GM18909 (cell line): Measurements from ENCODE around the gene PTGER3.

Experiments
- ATAC-seq: cut with Tn5 transposase; IDR thresholded peaks from one replicate; pipeline ENCODE4 v1.9.1; 2021; ENCODE audit warnings: mild to moderate bottlenecking; ENCODE audit not compliant: unreplicated experiment, poor library complexity

Gene PTGER3

GRCh38 chr1:71053758-71054157 is 6.1 kb upstream of the PTGER3 start:
- ATAC-seq, result no peak

- ATAC-seq, result no peak
Measured at GRCh38 chr1:71053146-71053545, 5.5 kb upstream of the PTGER3 start.

GRCh38 chr1:71049951-71050598 is 2.5 kb upstream of the PTGER3 start:
- peak; percentile 66 for ATAC-seq

- ATAC-seq, result peak; percentile 37
Measured at GRCh38 chr1:71046891-71047634, 553 bp downstream of the PTGER3 start.

DNA sequence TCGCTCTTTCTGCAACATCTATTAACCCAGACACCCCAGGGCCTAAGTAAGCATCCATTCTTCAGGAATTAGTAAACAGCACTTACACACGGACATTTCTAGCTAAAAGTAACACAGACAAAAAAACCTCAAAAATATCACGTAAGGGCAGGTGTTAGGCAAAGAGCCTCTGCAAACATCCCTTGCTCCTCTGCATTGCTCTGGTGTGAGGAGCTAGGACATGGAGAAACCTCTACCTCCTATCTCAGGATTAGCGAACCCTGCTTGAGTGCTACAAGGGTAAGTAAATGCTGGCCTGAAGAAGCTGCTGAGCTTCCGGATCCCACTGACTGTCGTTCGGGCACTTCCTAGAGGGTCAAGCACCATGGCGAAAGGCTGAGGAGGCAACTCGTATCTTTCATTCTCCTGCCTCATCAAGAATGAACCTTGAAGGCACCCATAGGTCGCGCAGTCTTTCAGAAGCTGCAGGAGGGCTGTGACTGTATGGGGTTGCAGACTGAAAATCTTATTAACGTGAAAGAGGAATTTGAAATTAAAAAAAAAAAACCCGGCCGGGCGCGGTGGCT is 2.1 kb downstream of the PTGER3 start:
- ATAC-seq, result no peak

GRCh38 chr1:71044833-71045232 is 2.8 kb downstream of the PTGER3 start:
- no peak for ATAC-seq

GRCh38 chr1:71043065-71043464 is 4.6 kb downstream of the PTGER3 start:
- no peak for ATAC-seq

- ATAC-seq, result no peak
Measured at GRCh38 chr1:71041806-71042205, 5.8 kb downstream of the PTGER3 start.

- ATAC-seq, result no peak
Measured at GRCh38 chr1:71039661-71040262, 7.9 kb downstream of the PTGER3 start.

GRCh38 chr1:71038942-71039341 is 8.7 kb downstream of the PTGER3 start:
- no peak for ATAC-seq

DNA sequence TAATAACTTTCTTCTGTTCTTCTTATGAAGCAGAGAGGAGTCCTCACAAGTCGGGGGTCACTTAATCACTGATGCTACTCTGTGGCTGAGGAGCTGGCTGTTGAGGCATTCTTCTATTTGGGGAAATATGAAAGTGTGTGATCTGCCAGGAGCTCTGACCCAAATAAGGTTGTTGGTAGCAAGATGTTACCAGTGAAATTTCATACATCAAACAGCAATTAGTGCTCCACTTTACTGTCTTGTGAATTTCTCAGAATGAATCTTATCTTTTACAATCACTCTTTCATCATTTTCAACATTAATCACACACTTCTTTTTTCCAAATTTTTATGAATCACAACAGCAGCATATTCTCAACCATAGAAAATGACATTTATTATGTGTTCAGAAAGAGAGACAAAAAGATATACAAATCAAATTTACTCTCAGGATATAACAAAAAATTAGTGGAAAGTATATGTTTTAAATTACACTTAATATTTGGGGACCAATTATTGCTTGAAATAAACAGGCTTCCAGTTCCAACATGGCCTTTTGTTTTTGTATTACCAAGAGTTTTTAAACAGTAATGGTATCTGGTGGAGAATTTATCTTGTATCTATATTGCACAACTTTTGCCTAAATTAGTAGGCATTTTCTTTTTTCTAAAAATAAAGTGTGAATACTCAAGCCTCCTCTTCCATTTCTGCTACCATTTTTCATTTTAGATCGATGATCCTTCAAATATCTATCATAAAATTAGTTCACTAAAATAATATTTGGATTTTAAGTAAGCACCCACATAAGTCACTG is 9.6 kb downstream of the PTGER3 start:
- no peak for ATAC-seq

DNA sequence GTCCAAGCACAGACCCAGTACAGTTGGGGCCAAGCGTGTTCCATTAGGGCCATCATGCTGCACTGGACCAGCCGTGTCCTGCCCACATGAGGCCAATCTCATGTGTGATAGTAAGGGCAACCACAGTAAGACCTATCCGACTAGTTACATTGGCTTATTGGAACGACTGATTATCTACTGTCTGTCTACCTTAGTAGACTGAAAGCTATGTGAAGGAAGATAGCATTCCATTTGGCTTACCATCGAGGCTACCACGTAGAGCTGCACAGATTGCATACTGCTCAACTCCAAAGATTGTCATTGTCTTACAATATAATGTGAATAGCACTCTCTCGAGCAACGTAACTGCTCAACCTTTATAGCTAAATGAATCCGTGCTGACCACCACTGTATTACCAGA is 10.6 kb downstream of the PTGER3 start:
- ATAC-seq, result no peak

- ATAC-seq, result no peak
Measured at GRCh38 chr1:71033136-71033535, 14.5 kb downstream of the PTGER3 start.

DNA sequence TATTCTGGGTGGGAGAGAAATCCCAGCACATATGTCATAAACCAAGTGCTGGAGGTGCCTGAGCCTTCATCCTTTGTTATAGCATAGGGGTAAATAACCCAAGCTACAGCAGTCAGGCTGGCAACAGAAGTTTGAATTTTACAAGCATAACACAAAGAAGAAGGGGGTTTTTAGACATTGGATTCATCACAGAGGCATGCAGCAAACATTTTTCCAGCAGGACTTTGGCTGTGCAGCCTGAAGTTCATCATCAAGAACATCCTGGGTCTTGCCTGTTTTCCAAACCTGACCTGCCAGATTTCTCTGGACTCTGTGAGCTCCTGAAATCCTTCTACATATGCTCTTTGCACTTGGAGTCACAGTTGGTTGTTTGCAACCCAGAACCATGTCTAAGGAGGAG is 16.2 kb downstream of the PTGER3 start:
- no peak for ATAC-seq

- ATAC-seq, result no peak
Measured at GRCh38 chr1:71030026-71030425, 17.6 kb downstream of the PTGER3 start.

GRCh38 chr1:71028981-71029380 is 18.6 kb downstream of the PTGER3 start:
- ATAC-seq, result no peak

DNA sequence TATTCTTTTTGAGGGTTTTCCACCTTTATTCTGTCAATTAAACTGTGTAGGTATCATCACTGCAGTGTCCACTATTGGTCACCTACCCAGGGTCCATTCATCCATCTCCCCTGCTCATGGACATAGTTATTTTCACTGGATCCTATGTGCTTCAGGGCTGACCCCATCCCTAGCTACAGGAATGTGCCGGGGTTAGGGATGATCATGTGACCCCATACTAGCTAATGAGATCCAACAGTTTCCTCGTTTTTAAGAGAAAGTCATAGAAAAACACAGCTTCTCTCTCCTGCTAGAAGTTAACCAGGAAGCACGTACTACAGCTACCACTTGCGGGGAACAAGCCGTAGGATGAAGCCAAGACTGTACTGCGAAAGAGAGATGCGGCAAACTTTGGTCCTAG is 19.6 kb downstream of the PTGER3 start:
- ATAC-seq, result no peak

DNA sequence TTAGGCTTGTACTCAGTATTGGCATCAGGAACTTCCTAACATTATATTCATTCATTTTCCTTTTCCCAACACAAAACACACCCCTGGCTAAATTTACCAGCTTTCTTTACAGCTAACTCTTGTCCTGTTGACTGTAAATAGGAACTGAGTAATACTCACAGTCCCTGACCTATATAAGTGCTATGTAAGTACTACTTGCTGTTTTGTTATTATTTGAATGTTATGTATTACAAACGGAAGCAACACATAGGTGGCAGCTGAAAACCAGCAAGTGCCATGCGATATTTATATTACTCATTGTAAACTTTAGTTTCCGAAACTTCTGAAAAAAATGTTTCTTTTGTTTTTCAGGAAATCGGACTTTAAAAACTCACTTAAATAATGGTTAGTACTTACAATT is 21.5 kb downstream of the PTGER3 start:
- no peak for ATAC-seq

GRCh38 chr1:71023515-71023914 is 24.1 kb downstream of the PTGER3 start:
- ATAC-seq, result no peak

DNA sequence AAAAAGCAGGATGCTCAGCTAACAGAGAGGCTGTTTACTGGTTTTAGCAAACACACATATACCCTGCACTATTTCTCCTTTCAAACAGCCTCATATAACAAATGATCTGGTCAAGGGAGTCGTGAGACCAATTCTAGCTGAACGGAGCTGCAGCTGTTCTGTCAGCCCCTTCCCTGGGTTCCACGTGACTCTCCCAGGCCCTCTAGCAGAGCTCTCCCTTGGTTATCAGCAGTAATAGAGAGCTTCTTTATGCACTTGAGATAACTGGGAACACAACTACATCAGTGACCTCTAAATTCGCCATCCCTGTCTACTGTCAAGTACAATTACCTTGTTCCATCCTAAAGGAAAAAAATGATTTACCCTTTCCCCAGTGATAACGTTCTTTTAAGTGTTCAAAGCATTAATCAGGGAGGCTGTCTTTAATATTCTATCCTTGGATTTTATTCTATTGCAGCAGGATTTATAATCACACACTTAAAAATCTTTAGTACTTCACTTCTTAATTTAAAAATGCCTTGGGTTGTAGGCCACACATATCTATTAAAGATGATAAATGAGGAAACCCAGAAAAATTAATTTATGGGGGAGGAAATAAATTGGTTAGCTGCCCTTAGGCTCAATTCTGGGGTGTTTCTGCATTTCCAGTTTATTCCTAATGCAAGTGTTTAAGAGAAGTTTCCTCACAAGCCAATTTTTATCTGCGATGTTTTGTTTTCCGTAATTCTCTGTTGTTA is 28.2 kb downstream of the PTGER3 start:
- ATAC-seq, result no peak
